ENCODE measurements around the gene PWWP2B.

PWWP2B gene

GRCh38 chr10:132395704-132396493 is 1.1 kb upstream of the PWWP2B start:
- DNase-seq = peak; percentile 24

- DNase-seq = peak; percentile 62
Measured at GRCh38 chr10:132396494-132397035, 435 bp upstream of the PWWP2B start.

GRCh38 chr10:132397671-132398565 is 918 bp downstream of the PWWP2B start:
- peak; percentile 77 for DNase-seq

GRCh38 chr10:132398566-132398991 is 1.6 kb downstream of the PWWP2B start:
- no peak for DNase-seq

- DNase-seq = no peak
Measured at GRCh38 chr10:132399117-132400035, 2.4 kb downstream of the PWWP2B start.

- DNase-seq = no peak
Measured at GRCh38 chr10:132400041-132400546, 3.1 kb downstream of the PWWP2B start.

GRCh38 chr10:132400547-132401151 is 3.6 kb downstream of the PWWP2B start:
- DNase-seq = no peak

- DNase-seq = no peak
Measured at GRCh38 chr10:132401401-132402118, 4.6 kb downstream of the PWWP2B start.

GRCh38 chr10:132402781-132403241 is 5.8 kb downstream of the PWWP2B start:
- DNase-seq = no peak

GRCh38 chr10:132403511-132404168 is 6.6 kb downstream of the PWWP2B start:
- DNase-seq = no peak

- no peak for DNase-seq
Measured at GRCh38 chr10:132404169-132404880, 7.3 kb downstream of the PWWP2B start.

- DNase-seq = no peak
Measured at GRCh38 chr10:132404911-132405462, 8.0 kb downstream of the PWWP2B start.

- no peak for DNase-seq
Measured at GRCh38 chr10:132405463-132405991, 8.5 kb downstream of the PWWP2B start.

- DNase-seq = no peak
Measured at GRCh38 chr10:132406181-132406580, 9.2 kb downstream of the PWWP2B start.

GRCh38 chr10:132406750-132407149 is 9.8 kb downstream of the PWWP2B start:
- no peak for DNase-seq

GRCh38 chr10:132407243-132407746 is 10.3 kb downstream of the PWWP2B start:
- DNase-seq = no peak

- no peak for DNase-seq
Measured at GRCh38 chr10:132407846-132408278, 10.9 kb downstream of the PWWP2B start.

- no peak for DNase-seq
Measured at GRCh38 chr10:132408367-132408781, 11.4 kb downstream of the PWWP2B start.
